Left ventricle myocardium inferior (tissue), 1 donor: ENCODE data around the gene FBXO31. TPM values are rescaled to one million over a fixed set of nuclear protein-coding genes. Genes with fewer than 3 reads are reported as not detected.

ENCODE experiments used
- DNase-seq: peaks from one replicate; pipeline ENCODE4 v3.0.0-alpha.2; 2020
- H3K27ac ChIP-seq: fragments of 200-600 bp; replicated peaks from 2 replicates; pipeline ENCODE4 v1.8.0; 2021
- H3K27me3 ChIP-seq: fragments of 200-600 bp; 2 replicates; pipeline ENCODE4 v1.8.0; 2021; ENCODE audit warnings: low read depth
- H3K36me3 ChIP-seq: fragments of 200-600 bp; 2 replicates; pipeline ENCODE4 v1.8.0; 2021
- H3K4me1 ChIP-seq: fragments of 200-600 bp; 2 replicates; pipeline ENCODE4 v1.8.0; 2021
- H3K4me3 ChIP-seq: fragments of 200-600 bp; 2 replicates; pipeline ENCODE4 v1.8.0; 2021; ENCODE audit warnings: mild to moderate bottlenecking, moderate library complexity
- H3K9me3 ChIP-seq: fragments of 200-600 bp; replicated peaks from 2 replicates; pipeline ENCODE4 v1.8.0; 2021
- intact Hi-C: fragments of 100-400 bp; cut with micrococcal nuclease; formaldehyde crosslinking; loops from one replicate; pipeline ENCODE4 v1.11.0; 2022
- total RNA-seq: library from RNA; stranded (reverse); fragmentation: NEBNext Ultra II Directional; extraction: Animal tissue kit (Norgen Biotek cat#: 25700); gene quantifications from one replicate; pipeline ENCODE4 v1.2.1, GENCODE V29; 2021
- TF ChIP-seq, protein P1 (sequence below): fragments of 200-600 bp; IDR thresholded peaks from 2 replicates; pipeline ENCODE4 v1.8.0; 2021; ENCODE audit warnings: antibody characterized with exemption, mild to moderate bottlenecking, borderline replicate concordance
- donor health status: DM: no; HTN: yes; CAD: no; lungs with severe emphysema.

FBXO31 gene
- total RNA-seq, 1 donor from 2014 or later: 74.5 TPM

DNA sequence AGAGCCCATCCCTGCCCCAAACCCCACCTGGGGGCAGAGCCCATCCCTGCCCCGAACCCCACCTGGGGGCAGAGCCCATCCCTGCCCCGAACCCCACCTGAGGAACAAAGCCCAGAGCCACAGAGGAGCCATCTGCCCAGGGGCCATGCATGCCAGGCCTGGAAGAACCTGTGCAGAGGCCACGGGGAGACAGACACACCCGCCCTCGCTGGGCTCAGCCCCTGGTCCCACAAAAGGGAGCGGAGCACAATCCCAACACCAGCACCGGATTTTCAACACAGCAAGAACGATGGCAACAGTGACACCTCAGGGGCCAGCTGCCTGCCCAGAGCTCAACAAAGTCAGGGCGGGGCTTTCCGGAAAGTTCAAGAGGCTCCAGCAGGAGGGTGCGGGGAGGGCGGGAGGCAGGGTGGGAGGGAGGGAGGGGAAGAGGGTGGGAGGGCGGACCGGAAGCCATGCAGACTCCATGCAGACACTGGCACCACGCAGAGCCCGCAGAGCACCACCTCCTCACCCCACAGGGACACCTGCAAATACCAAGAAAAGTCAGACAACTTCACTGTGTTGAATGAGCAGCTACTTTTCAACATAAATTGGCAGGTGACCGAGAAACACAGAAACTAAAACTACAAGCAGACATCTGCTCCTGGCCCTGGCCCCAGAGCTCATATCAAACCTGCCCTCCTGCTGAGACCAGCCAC, 38.5 kb downstream of the FBXO31 start:
- Histone ChIP-seq H3K4me3 (peak overlapping the region; percentile 21), H3K9me3 (no peaks in the 10 kb centered on the region), H3K36me3 (peaks cover 72% of the 10 kb centered on the region), H3K27ac (peak overlapping the region; percentile 66), H3K4me1 (peaks cover 24% of the 10 kb centered on the region), H3K27me3 (no peaks in the 10 kb centered on the region)
- TF ChIP-seq, protein P1, sequence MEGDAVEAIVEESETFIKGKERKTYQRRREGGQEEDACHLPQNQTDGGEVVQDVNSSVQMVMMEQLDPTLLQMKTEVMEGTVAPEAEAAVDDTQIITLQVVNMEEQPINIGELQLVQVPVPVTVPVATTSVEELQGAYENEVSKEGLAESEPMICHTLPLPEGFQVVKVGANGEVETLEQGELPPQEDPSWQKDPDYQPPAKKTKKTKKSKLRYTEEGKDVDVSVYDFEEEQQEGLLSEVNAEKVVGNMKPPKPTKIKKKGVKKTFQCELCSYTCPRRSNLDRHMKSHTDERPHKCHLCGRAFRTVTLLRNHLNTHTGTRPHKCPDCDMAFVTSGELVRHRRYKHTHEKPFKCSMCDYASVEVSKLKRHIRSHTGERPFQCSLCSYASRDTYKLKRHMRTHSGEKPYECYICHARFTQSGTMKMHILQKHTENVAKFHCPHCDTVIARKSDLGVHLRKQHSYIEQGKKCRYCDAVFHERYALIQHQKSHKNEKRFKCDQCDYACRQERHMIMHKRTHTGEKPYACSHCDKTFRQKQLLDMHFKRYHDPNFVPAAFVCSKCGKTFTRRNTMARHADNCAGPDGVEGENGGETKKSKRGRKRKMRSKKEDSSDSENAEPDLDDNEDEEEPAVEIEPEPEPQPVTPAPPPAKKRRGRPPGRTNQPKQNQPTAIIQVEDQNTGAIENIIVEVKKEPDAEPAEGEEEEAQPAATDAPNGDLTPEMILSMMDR: no peak
- intact Hi-C loops: no loop called here
- no peak for DNase-seq

DNA sequence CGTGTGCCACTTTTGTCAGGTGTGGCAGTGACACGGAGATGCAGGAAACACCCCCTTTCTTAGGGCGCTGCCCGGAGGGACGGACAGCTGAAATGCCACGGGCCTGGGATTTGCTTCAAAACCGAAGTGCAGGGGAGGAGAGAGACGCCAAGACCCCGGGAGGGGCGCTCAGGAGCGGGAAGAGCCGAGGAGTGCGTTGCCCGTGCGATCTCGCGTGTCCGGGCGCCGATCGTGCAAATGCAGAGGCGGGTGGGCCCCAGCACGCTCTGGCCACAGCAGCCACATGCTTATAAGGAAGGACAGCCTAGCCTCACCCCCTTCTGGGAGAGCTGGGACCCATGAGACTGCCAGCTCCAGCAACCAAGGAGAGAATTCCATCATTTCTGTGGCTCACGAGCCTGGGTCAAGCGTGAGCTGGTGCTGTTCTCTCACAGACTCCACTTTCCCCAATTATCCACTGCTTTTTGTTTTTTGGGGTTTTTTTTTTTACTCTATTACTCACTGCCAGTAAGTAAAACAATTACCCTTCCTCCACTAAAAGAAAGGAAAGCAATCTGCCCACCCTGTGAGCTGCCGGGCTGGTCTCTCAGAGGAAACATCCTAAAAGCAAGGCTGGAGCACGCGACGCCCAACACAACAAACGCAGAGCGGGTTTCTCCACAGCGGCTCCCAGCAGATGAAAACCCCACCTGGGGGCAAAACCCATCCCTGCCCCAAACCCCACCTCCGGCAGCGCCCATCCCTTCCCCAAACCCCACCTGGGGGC, 39.2 kb downstream of the FBXO31 start:
- H3K36me3 ChIP-seq: peaks cover 73% of the 10 kb centered on the region
- no peaks in the 10 kb centered on the region for H3K27me3 ChIP-seq
- peak overlapping the region; percentile 21 for H3K4me3 ChIP-seq
- TF ChIP-seq, protein P1: no peak
- intact Hi-C loops: no loop called here
- peaks cover 24% of the 10 kb centered on the region for H3K4me1 ChIP-seq
- H3K27ac ChIP-seq: peak overlapping the region; percentile 66
- H3K9me3 ChIP-seq: no peaks in the 10 kb centered on the region
- no peak for DNase-seq

GRCh38 chr16:87343753-87344050, 39.9 kb downstream of the FBXO31 start:
- Histone ChIP-seq H3K4me3 (no peak overlapping the region), H3K27ac (no peak overlapping the region), H3K9me3 (no peaks in the 10 kb centered on the region), H3K27me3 (no peaks in the 10 kb centered on the region), H3K4me1 (peaks cover 24% of the 10 kb centered on the region), H3K36me3 (peaks cover 75% of the 10 kb centered on the region)
- TF ChIP-seq, protein P1: no peak
- DNase-seq: no peak
- intact Hi-C loops: no loop called here

DNA sequence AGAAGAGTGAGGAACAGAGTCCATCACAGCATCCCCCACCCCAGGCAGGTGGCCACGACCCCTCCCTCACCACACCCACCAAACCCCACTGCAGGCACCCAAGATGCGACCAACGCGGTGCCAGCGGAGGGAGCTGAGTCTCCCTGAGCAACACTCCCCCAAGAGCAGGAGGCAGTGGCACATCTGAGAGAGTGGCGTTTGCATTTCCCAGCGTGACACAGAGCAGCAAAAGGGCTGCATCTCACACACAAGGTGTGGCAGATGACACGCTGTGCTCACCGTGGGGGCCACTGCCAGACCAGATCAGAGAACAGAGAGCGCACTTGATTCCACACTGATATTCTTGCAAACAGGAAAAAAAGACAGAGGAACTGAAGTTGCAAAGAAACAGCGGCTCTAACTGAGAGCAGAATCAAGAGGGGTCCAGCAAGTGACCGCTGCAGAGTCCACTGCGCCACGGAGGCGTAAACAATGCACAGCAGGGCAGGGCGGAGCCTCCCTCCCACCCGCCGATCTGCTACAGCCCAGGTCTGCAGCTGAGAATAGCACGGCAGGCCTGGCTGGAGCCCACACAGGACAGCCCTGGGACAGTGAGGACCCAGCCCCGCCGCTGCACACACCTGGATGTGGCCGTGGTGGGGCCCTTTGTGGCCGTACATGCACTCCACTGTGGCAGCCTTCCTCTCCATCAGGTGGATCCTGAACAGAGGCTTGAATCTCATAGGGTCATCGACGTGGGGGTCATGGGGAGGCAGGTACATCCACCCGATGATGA, 40.4 kb downstream of the FBXO31 start:
- TF ChIP-seq, protein P1: no peak
- Histone ChIP-seq H3K4me1 (peaks cover 24% of the 10 kb centered on the region), H3K9me3 (no peaks in the 10 kb centered on the region), H3K36me3 (peaks cover 75% of the 10 kb centered on the region), H3K27ac (no peak overlapping the region), H3K27me3 (no peaks in the 10 kb centered on the region), H3K4me3 (no peak overlapping the region)
- no peak for DNase-seq
- intact Hi-C loops: no loop called here

- TF ChIP-seq, protein P1: no peak
- intact Hi-C loops: no loop called here
- Histone ChIP-seq H3K36me3 (peaks cover 78% of the 10 kb centered on the region), H3K27ac (no peak overlapping the region), H3K27me3 (no peaks in the 10 kb centered on the region), H3K9me3 (no peaks in the 10 kb centered on the region), H3K4me3 (no peak overlapping the region), H3K4me1 (peaks cover 24% of the 10 kb centered on the region)
- no peak for DNase-seq
Measured at GRCh38 chr16:87342504-87342903, 41.1 kb downstream of the FBXO31 start.
